Measurements from ENCODE around the gene RASL12.

DNA sequence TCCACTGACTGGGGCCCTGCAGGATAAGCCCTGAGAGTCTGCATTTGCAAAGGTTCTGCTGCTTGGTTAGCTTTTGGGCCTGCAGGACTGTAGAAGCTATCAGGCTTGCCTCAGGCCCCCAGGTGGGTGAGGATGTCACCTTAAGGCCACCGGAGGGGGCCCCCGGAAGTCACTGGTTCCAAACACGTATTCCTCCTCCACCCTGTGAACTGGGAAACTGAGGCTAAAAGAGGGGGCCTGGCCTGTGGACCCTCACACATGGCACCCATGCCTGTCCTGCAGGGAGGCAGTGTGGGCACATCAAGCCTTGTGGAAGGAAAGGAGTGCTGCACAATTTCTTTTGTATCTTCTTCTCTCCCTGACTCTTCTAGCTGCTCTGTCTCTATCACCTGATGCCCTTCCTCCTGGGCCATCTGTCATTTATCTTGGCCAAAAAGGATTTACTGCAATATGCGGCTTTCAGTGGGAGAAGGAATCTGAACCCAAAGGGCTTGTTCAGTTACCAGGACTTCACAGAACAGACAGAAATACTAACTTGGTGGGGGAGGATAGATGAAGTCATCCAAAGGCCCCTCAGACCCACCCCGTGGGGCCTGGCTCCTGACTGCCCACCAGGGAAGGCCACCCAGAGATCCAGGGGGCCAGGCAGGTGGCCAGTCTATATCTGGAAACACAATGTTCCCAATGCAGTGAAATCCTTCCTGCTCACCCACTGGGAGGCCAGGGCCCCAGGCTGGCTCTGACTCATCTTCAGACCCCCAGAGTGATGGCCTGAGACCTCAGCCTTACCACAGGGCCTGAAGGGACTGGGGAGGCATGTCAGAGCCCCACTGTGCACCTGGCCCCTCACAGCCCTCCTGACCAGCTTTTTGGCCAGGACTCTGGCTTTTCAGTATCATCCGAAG lies 28.9 kb upstream of the RASL12 start:
- TF ChIP-seq EZH2 (IDR thresholded peaks at IDR 0.05) = no peak
- TF ChIP-seq, protein P1, sequence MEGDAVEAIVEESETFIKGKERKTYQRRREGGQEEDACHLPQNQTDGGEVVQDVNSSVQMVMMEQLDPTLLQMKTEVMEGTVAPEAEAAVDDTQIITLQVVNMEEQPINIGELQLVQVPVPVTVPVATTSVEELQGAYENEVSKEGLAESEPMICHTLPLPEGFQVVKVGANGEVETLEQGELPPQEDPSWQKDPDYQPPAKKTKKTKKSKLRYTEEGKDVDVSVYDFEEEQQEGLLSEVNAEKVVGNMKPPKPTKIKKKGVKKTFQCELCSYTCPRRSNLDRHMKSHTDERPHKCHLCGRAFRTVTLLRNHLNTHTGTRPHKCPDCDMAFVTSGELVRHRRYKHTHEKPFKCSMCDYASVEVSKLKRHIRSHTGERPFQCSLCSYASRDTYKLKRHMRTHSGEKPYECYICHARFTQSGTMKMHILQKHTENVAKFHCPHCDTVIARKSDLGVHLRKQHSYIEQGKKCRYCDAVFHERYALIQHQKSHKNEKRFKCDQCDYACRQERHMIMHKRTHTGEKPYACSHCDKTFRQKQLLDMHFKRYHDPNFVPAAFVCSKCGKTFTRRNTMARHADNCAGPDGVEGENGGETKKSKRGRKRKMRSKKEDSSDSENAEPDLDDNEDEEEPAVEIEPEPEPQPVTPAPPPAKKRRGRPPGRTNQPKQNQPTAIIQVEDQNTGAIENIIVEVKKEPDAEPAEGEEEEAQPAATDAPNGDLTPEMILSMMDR (IDR thresholded peaks at IDR 0.05) = no peak
